K562 (cell line): Measurements from ENCODE around the gene FUZ.

Source experiments
- EP300 ChIP-seq: IDR thresholded peaks from 2 replicates; pipeline ENCODE4 v1.6.1; 2012; ENCODE audit warnings: low read length, improper control_type of control experiment
- EZH2 ChIP-seq: IDR thresholded peaks from 2 replicates; pipeline ENCODE4 v1.6.1; 2012; ENCODE audit warnings: low read depth, mild to moderate bottlenecking, inconsistent platforms, low read length, borderline replicate concordance
- FOXA1 ChIP-seq: fragments of 450-650 bp; IDR thresholded peaks from 2 replicates; pipeline ENCODE4 v1.6.1; 2016; ENCODE audit warnings: mild to moderate bottlenecking, borderline replicate concordance

GRCh38 chr19:49824662-49825061 is 11.6 kb upstream of the FUZ start:
- TF ChIP-seq FOXA1 (no peak), EP300 (no peak), EZH2 (no peak)
